Measurements from ENCODE around the gene LAMC3.

The LAMC3 gene

DNA sequence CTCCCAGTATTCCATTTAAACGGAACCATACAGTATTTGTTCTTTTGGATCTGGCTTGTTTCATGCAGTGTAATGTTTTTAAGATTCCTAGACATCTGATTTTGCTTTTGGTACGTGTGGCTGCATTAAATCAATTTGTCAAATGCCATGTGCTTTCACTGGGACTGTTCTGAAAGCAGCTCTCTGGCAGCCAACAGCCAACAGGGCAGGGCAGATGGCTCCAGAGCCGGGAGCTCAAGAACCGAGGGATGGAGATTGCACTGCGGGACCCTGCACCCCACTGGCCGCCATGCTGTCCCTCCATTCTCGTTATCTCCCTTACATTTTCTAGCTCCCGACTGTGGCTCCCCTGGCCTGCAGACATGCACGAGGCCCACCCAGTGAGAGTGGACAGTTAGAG is 54.0 kb downstream of the LAMC3 start:
- Histone ChIP-seq H3K36me3 (ENCODE audit: control insufficient read depth, insufficient read depth, low read length) (no peaks in the 10 kb centered on the region), H3K27me3 (replicated peaks; ENCODE audit: control insufficient read depth, insufficient read depth, low read length) (no peaks in the 10 kb centered on the region), H3K4me3 (replicated peaks; ENCODE audit: low read depth, low read length) (no peak overlapping the region)
- TF ChIP-seq, protein P1, sequence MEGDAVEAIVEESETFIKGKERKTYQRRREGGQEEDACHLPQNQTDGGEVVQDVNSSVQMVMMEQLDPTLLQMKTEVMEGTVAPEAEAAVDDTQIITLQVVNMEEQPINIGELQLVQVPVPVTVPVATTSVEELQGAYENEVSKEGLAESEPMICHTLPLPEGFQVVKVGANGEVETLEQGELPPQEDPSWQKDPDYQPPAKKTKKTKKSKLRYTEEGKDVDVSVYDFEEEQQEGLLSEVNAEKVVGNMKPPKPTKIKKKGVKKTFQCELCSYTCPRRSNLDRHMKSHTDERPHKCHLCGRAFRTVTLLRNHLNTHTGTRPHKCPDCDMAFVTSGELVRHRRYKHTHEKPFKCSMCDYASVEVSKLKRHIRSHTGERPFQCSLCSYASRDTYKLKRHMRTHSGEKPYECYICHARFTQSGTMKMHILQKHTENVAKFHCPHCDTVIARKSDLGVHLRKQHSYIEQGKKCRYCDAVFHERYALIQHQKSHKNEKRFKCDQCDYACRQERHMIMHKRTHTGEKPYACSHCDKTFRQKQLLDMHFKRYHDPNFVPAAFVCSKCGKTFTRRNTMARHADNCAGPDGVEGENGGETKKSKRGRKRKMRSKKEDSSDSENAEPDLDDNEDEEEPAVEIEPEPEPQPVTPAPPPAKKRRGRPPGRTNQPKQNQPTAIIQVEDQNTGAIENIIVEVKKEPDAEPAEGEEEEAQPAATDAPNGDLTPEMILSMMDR (IDR thresholded peaks at IDR 0.05; ENCODE audit: insufficient read depth, low read length, poor library complexity, severe bottlenecking) = no peak
- DNase-seq (ENCODE audit: extremely low read depth, insufficient read length) = no peak

DNA sequence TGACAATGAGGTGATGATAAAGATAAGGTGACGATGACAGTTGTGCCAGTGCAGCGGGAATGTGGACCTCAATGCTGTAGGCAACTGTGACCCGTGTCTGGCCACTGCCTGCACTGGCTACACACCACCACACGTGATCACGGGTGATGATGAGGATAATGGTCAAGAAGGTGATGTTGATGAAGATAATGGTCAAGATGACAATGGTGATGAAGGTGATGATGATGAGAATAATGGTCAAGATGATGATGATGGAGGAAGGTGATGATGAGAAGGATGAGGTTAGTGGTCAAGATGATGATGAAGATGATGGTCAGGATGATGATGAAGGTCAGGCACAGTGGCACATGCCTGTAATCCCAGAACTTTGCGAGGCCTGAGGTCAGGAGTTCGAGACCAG is 56.6 kb downstream of the LAMC3 start:
- Histone ChIP-seq H3K36me3 (ENCODE audit: control insufficient read depth, insufficient read depth, low read length) (no peaks in the 10 kb centered on the region), H3K4me3 (replicated peaks; ENCODE audit: low read depth, low read length) (no peak overlapping the region), H3K27me3 (replicated peaks; ENCODE audit: control insufficient read depth, insufficient read depth, low read length) (no peaks in the 10 kb centered on the region; the same call in 1 of the 2 replicates)
- DNase-seq (ENCODE audit: extremely low read depth, insufficient read length) = no peak
- TF ChIP-seq, protein P1 (IDR thresholded peaks at IDR 0.05; ENCODE audit: insufficient read depth, low read length, poor library complexity, severe bottlenecking) = no peak

DNA sequence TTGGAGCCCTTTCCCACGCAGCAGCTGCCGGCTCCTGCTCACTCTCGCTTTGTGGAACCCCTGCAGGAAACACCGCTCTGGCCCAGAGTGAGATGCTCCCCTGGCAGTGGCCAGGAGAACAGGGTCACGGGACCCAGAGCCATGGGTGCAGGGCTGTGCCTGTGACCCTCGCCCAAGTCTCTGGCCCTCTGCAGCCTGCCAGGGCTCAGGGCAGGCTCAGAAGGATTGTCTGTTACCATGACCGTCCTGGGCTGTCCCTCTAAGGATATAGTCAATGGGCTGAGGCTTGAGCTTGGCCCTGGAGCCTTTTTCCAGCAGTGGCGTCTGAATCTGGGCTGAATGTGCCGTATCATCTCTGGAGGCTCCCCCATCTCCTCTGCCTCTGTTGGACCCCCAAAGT is 58.7 kb downstream of the LAMC3 start:
- TF ChIP-seq, protein P1 (IDR thresholded peaks at IDR 0.05; ENCODE audit: insufficient read depth, low read length, poor library complexity, severe bottlenecking) = no peak
- no peak for DNase-seq (ENCODE audit: extremely low read depth, insufficient read length)
- Histone ChIP-seq H3K27me3 (replicated peaks; ENCODE audit: control insufficient read depth, insufficient read depth, low read length) (no peaks in the 10 kb centered on the region; the same call in none of the 2 replicates), H3K36me3 (ENCODE audit: control insufficient read depth, insufficient read depth, low read length) (no peaks in the 10 kb centered on the region), H3K4me3 (replicated peaks; ENCODE audit: low read depth, low read length) (no peak overlapping the region)

DNA sequence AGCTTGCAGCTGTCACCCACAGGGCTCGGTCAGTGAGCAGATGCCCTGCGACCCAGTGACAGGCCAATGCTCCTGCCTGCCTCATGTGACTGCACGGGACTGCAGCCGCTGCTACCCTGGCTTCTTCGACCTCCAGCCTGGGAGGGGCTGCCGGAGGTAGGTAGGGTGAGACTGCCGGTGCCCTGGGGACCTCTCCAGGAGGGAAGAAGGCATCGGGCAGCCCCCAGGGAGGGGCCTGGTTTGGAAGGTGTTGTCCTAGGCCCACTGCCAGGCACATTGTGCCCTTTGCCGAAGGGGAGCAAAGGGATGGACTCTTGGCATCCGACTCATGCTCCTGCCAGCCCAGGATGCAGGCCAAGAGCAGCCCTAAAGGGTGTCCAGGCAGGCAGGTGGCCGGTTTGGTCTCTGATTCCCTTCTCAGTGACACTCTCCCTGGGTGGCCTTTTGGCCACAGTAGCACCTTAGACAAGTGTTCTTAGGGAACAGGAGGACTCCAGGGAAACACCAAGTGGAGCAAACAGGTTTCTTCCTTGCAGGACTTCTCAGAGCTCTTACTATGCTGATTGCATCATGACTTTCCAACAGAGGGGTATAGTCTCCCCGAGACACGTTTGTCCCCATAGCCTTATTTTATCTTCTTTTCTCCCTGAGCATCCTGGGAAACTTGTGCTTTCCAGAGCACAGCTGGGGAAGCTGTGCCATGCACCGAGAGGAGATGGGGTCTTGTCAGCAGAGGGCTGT is 59.3 kb downstream of the LAMC3 start:
- Histone ChIP-seq H3K36me3 (ENCODE audit: control insufficient read depth, insufficient read depth, low read length) (no peaks in the 10 kb centered on the region), H3K27me3 (replicated peaks; ENCODE audit: control insufficient read depth, insufficient read depth, low read length) (no peaks in the 10 kb centered on the region; the same call in none of the 2 replicates), H3K4me3 (replicated peaks; ENCODE audit: low read depth, low read length) (no peak overlapping the region)
- TF ChIP-seq, protein P1 (IDR thresholded peaks at IDR 0.05; ENCODE audit: insufficient read depth, low read length, poor library complexity, severe bottlenecking) = no peak
- DNase-seq (ENCODE audit: extremely low read depth, insufficient read length) = no peak

DNA sequence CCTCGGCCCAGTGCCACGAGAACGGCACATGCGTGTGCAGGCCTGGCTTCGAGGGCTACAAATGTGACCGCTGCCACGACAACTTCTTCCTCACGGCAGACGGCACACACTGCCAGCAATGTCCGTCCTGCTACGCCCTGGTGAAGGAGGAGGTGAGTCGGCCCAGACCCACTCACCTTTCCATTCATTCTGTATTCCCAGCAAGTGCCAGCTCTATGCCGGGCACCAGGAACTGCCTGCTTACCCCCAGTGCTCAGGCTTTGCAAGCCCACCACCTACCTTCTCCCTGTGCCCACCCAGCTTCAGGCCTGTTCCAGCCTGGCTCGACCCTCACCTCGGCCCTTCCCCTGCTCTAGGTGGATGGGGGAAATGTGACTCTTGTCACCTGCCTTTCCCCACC is 60.7 kb downstream of the LAMC3 start:
- TF ChIP-seq, protein P1 (IDR thresholded peaks at IDR 0.05; ENCODE audit: insufficient read depth, low read length, poor library complexity, severe bottlenecking) = no peak
- no peaks in the 10 kb centered on the region; the same call in none of the 2 replicates for H3K27me3 ChIP-seq (replicated peaks; ENCODE audit: control insufficient read depth, insufficient read depth, low read length)

More for the DNA sequence above, 60.7 kb downstream of the LAMC3 start:
- Histone ChIP-seq H3K4me3 (replicated peaks; ENCODE audit: low read depth, low read length) (no peak overlapping the region), H3K36me3 (ENCODE audit: control insufficient read depth, insufficient read depth, low read length) (no peaks in the 10 kb centered on the region)
- no peak for DNase-seq (ENCODE audit: extremely low read depth, insufficient read length)

Data from GM06990 (cell line).